IMR-90 (cell line): ENCODE results near the gene LILRA2. TPM values are rescaled to one million over a fixed set of nuclear protein-coding genes. Genes with fewer than 3 reads are reported as not detected.

Source experiments
- ATAC-seq: fragments of 200-7000 bp; cut with Tn5 transposase; 2 replicates; pipeline ENCODE4 v1.9.1; 2020; ENCODE audit warnings: low read depth, mild to moderate bottlenecking, moderate library complexity
- BruUV-seq: library from RNA; stranded (reverse); fragments of 400-500 nt; replicated peaks from 2 replicates; lab custom pipeline; 2021; lab: Mats Ljungman, UMichigan
- CTCF ChIA-PET: fragments of 300-600 bp; formaldehyde crosslinking; extraction: SDS; loops from one replicate; lab custom pipeline; 2021; ENCODE audit warnings: antibody characterized with exemption; lab: Yijun Ruan, JAX
- POLR2A ChIA-PET: fragments of 300-600 bp; sonication (Branson Sonifier 250); formaldehyde crosslinking; loops from one replicate; lab custom pipeline; 2022; ENCODE audit warnings: antibody characterized with exemption; ENCODE audit not compliant: unreplicated experiment; lab: Charles Lee
- DNase-seq: peaks from one replicate; pipeline ENCODE4 v3.0.0; 2013
- H2AFZ ChIP-seq: replicated peaks from 2 replicates; pipeline ENCODE3; 2013; ENCODE audit warnings: low read length, mild to moderate bottlenecking; ENCODE audit not compliant: poor library complexity
- H2AK5ac ChIP-seq: 2 replicates; pipeline ENCODE4 v1.6.1; 2013; ENCODE audit warnings: low read depth, low read length, inconsistent platforms
- H2AK9ac ChIP-seq: replicated peaks from 2 replicates; pipeline ENCODE3; 2013; ENCODE audit warnings: mild to moderate bottlenecking, low read depth, low read length, moderate library complexity; ENCODE audit not compliant: poor library complexity
- H2BK120ac ChIP-seq: 2 replicates; pipeline ENCODE4 v1.6.1; 2013; ENCODE audit warnings: low read depth, low read length, inconsistent platforms
- H2BK15ac ChIP-seq: 3 replicates; pipeline ENCODE4 v1.6.1; 2013; ENCODE audit warnings: low read depth, low read length, inconsistent platforms
- H2BK20ac ChIP-seq: 2 replicates; pipeline ENCODE4 v1.6.1; 2013; ENCODE audit warnings: low read depth, mild to moderate bottlenecking, inconsistent platforms, low read length, moderate library complexity
- H2BK5ac ChIP-seq: 2 replicates; pipeline ENCODE4 v1.6.1; 2013; ENCODE audit warnings: mild to moderate bottlenecking, low read depth, low read length, inconsistent platforms; ENCODE audit not compliant: poor library complexity, severe bottlenecking
- H3K14ac ChIP-seq: replicated peaks from 2 replicates; pipeline ENCODE4 v1.6.1; 2013; ENCODE audit warnings: low read depth, low read length, inconsistent platforms
- H3K18ac ChIP-seq: 2 replicates; pipeline ENCODE4 v1.6.1; 2013; ENCODE audit warnings: low read depth, low read length, control low read depth
- H3K23ac ChIP-seq: 2 replicates; pipeline ENCODE4 v1.6.1; 2013; ENCODE audit warnings: low read depth, low read length, inconsistent platforms
- H3K27ac ChIP-seq: 2 replicates; pipeline ENCODE4 v1.5.1; 2013; ENCODE audit warnings: mild to moderate bottlenecking, control low read depth, low read length; ENCODE audit not compliant: insufficient read depth
- H3K27me3 ChIP-seq: 2 replicates; pipeline ENCODE4 v1.6.1; 2013; ENCODE audit warnings: low read length; ENCODE audit not compliant: control insufficient read depth, insufficient read depth
- H3K36me3 ChIP-seq: 2 replicates; pipeline ENCODE4 v1.6.1; 2013; ENCODE audit warnings: low read length, mixed read lengths; ENCODE audit not compliant: control insufficient read depth, insufficient read depth
- H3K4ac ChIP-seq: 2 replicates; pipeline ENCODE4 v1.6.1; 2013; ENCODE audit warnings: low read depth, low read length, inconsistent platforms
- H3K4me1 ChIP-seq: 2 replicates; pipeline ENCODE4 v1.6.1; 2013; ENCODE audit warnings: low read length, mixed read lengths; ENCODE audit not compliant: control insufficient read depth, insufficient read depth
- H3K4me2 ChIP-seq: 2 replicates; pipeline ENCODE4 v1.6.1; 2013; ENCODE audit warnings: low read depth, mild to moderate bottlenecking, control low read depth, low read length, moderate library complexity
- H3K4me3 ChIP-seq: 2 replicates; pipeline ENCODE4 v1.5.1; 2013; ENCODE audit warnings: low read depth, mild to moderate bottlenecking, control low read depth, low read length, moderate library complexity; ENCODE audit not compliant: insufficient read depth
- H3K56ac ChIP-seq: 2 replicates; pipeline ENCODE4 v1.6.1; 2013; ENCODE audit warnings: low read length, inconsistent platforms; ENCODE audit not compliant: insufficient read depth; ENCODE audit errors: extremely low read depth
- H3K79me1 ChIP-seq, 2 experiments: 2 replicates each; pipeline ENCODE4 v1.6.1; 2013; ENCODE audit warnings: low read length in 2 of 2, inconsistent platforms in 1 of 2, low read depth in 1 of 2
- H3K9ac ChIP-seq: 2 replicates; pipeline ENCODE4 v1.6.1; 2013; ENCODE audit warnings: low read depth, low read length, control low read depth
- H3K9me1 ChIP-seq: 2 replicates; pipeline ENCODE4 v1.6.1; 2013; ENCODE audit warnings: low read length, inconsistent platforms; ENCODE audit not compliant: insufficient read depth
- H3K9me3 ChIP-seq: 2 replicates; pipeline ENCODE4 v1.6.1; 2013; ENCODE audit warnings: low read length; ENCODE audit not compliant: control insufficient read depth, insufficient read depth
- H4K20me1 ChIP-seq: 2 replicates; pipeline ENCODE4 v1.6.1; 2013; ENCODE audit warnings: low read length, inconsistent platforms; ENCODE audit not compliant: insufficient read depth
- H4K5ac ChIP-seq: 2 replicates; pipeline ENCODE4 v1.6.1; 2013; ENCODE audit warnings: mild to moderate bottlenecking, low read depth, low read length, control low read depth
- H4K8ac ChIP-seq, 2 experiments: 2 replicates each; pipeline ENCODE4 v1.6.1; 2013; ENCODE audit warnings: low read depth in 2 of 2, low read length in 2 of 2, control low read depth in 1 of 2, inconsistent platforms in 1 of 2
- H4K91ac ChIP-seq: 2 replicates; pipeline ENCODE4 v1.6.1; 2013; ENCODE audit warnings: low read depth, low read length, inconsistent platforms; ENCODE audit not compliant: insufficient read depth
- BHLHE40 ChIP-seq: fragments of 150-350 bp; IDR thresholded peaks from 2 replicates; pipeline ENCODE4 v1.6.1; 2016; ENCODE audit warnings: mild to moderate bottlenecking, low read depth, low read length
- CEBPB ChIP-seq: IDR thresholded peaks from 2 replicates; pipeline ENCODE4 v1.6.1; 2012; ENCODE audit warnings: low read depth, low read length, improper control_type of control experiment
- CHD1 ChIP-seq: IDR thresholded peaks from 2 replicates; pipeline ENCODE4 v1.6.1; 2012; ENCODE audit warnings: low read depth, low read length, improper control_type of control experiment
- CTCF ChIP-seq: conservative IDR thresholded peaks from 2 replicates; pipeline ENCODE4 v1.5.1; 2012; ENCODE audit warnings: mild to moderate bottlenecking, low read depth, low read length, improper control_type of control experiment
- FOS ChIP-seq: fragments of 150-350 bp; IDR thresholded peaks from 2 replicates; pipeline ENCODE4 v1.6.1; 2016; ENCODE audit warnings: low read depth, low read length
- MAFK ChIP-seq: IDR thresholded peaks from 2 replicates; pipeline ENCODE4 v1.6.1; 2012; ENCODE audit warnings: low read depth, low read length, improper control_type of control experiment
- MAZ ChIP-seq: IDR thresholded peaks from 2 replicates; pipeline ENCODE4 v1.6.1; 2012; ENCODE audit warnings: low read depth, mild to moderate bottlenecking, low read length, improper control_type of control experiment, moderate library complexity, borderline replicate concordance
- MXI1 ChIP-seq: IDR thresholded peaks from 2 replicates; pipeline ENCODE4 v1.6.1; 2012; ENCODE audit warnings: low read depth, mild to moderate bottlenecking, low read length, moderate library complexity, borderline replicate concordance
- NFE2L2 ChIP-seq: fragments of 150-350 bp; IDR thresholded peaks from 2 replicates; pipeline ENCODE4 v1.6.1; 2016; ENCODE audit warnings: low read depth, mild to moderate bottlenecking, low read length
- POLR2A ChIP-seq: IDR thresholded peaks from 2 replicates; pipeline ENCODE4 v1.6.1; 2012; ENCODE audit warnings: mild to moderate bottlenecking, low read depth, low read length
- RAD21 ChIP-seq: IDR thresholded peaks from 2 replicates; pipeline ENCODE4 v1.6.1; 2012; ENCODE audit warnings: low read length, improper control_type of control experiment
- RCOR1 ChIP-seq: IDR thresholded peaks from 2 replicates; pipeline ENCODE4 v1.6.1; 2012; ENCODE audit warnings: mild to moderate bottlenecking, low read length, improper control_type of control experiment; ENCODE audit not compliant: insufficient replicate concordance
- RFX5 ChIP-seq: IDR thresholded peaks from 2 replicates; pipeline ENCODE4 v1.8.0; 2012; ENCODE audit warnings: low read depth, mild to moderate bottlenecking, low read length, moderate library complexity
- SMC3 ChIP-seq: fragments of 150-350 bp; IDR thresholded peaks from 2 replicates; pipeline ENCODE4 v1.6.1; 2016; ENCODE audit warnings: low read depth, mild to moderate bottlenecking, antibody characterized with exemption, low read length, moderate library complexity
- USF2 ChIP-seq: fragments of 150-350 bp; IDR thresholded peaks from 2 replicates; pipeline ENCODE4 v1.6.1; 2017; ENCODE audit warnings: mild to moderate bottlenecking, antibody characterized with exemption, low read length, low read depth
- WGBS, 2 experiments: methylation state at CpG; one replicate each; pipeline versions ENCODE4 v1.1.5 to v1.1.7; 2013; ENCODE audit warnings: missing lambda C conversion rate in 2 of 2; ENCODE audit not compliant: insufficient read length in 1 of 2; ENCODE audit errors: extremely low coverage in 2 of 2; 5-methylcytosine and 5-hydroxymethylcytosine counted together
- dilution Hi-C: fragments of 300-500 bp; cut with HindIII; formaldehyde crosslinking; loops from one replicate; pipeline ENCODE4 v1.14.3; 2018; ENCODE audit warnings: low sequenced_read_pairs; ENCODE audit not compliant: unreplicated experiment
- in situ Hi-C: fragments of 300-500 bp; cut with MboI; formaldehyde crosslinking; loops from 3 replicates; pipeline ENCODE4 v1.14.3; 2019; ENCODE audit warnings: low sequenced_read_pairs, inconsistent platforms, mixed read lengths
- intact Hi-C: fragments of 100-400 bp; cut with micrococcal nuclease; formaldehyde crosslinking; loops from 2 replicates; pipeline ENCODE4 v1.10.0; 2022
- polyA plus RNA-seq, 3 experiments: library from polyadenylated mRNA; depleted of rRNA; stranded (reverse); fragments of >200 nt; gene quantifications; 2 replicates each; pipeline ENCODE4 v1.2.3, GENCODE V29; 2012; ENCODE audit warnings: low replicate concordance in 1 of 3
- total RNA-seq: library from RNA; depleted of rRNA; stranded (reverse); fragments of >200 nt; gene quantifications from 2 replicates; pipeline ENCODE4 v1.2.3, GENCODE V29; 2012
- TF ChIP-seq, protein P1 (sequence below): fragments of 150-350 bp; IDR thresholded peaks from 2 replicates; pipeline ENCODE4 v1.6.1; 2016; ENCODE audit warnings: low read depth, mild to moderate bottlenecking, low read length, moderate library complexity, borderline replicate concordance

LILRA2 gene
- total and polyA plus RNA-seq, 2 of the 4 experiments (the other 2 are of a cell fraction), result not detected

GRCh38 chr19:54594737-54595136, 21.1 kb downstream of the LILRA2 start:
- H4K5ac ChIP-seq, result no peak overlapping the region
- no peak overlapping the region for H3K18ac ChIP-seq
- no TSS peak for BruUV-seq
- H3K9ac ChIP-seq, result no peak overlapping the region
- no peak overlapping the region for H2AK5ac ChIP-seq
- H4K20me1 ChIP-seq, result no peaks in the 10 kb centered on the region
- dilution Hi-C loops (no loop called here), in situ Hi-C loops (no loop called here), intact Hi-C loops (no loop called here)
- no peak overlapping the region for H3K4me3 ChIP-seq
- H3K4me1 ChIP-seq, result no peaks in the 10 kb centered on the region
- H3K9me1 ChIP-seq, result no peaks in the 10 kb centered on the region
- H3K56ac ChIP-seq, result no peak overlapping the region
- no peak overlapping the region for H4K91ac ChIP-seq
- peaks cover 43% of the 10 kb centered on the region for H3K9me3 ChIP-seq
- CTCF ChIA-PET, result no interaction called here
- H3K27me3 ChIP-seq, result no peaks in the 10 kb centered on the region
- POLR2A ChIA-PET, result no interaction called here
- H3K4me2 ChIP-seq, result no peak overlapping the region
- H2BK5ac ChIP-seq, result no peak overlapping the region
- no peak for ATAC-seq
- no peak overlapping the region for H2BK20ac ChIP-seq
- no peak overlapping the region for H2BK120ac ChIP-seq
- H2AK9ac ChIP-seq, result no peak overlapping the region
- no peak overlapping the region for H3K4ac ChIP-seq
- H3K79me1 ChIP-seq, result no peaks in the 10 kb centered on the region
- no peak for DNase-seq
- H3K36me3 ChIP-seq, result no peaks in the 10 kb centered on the region
- no peak overlapping the region for H2AFZ ChIP-seq
- no CpG with 5 or more reads among the region's 5 CpGs for WGBS, 2 experiments
- no peak overlapping the region for H2BK15ac ChIP-seq
- no peak overlapping the region for H3K14ac ChIP-seq
- no peak overlapping the region for H3K23ac ChIP-seq
- TF ChIP-seq RCOR1 (no peak), CEBPB (no peak), SMC3 (no peak), MXI1 (no peak), BHLHE40 (no peak), CHD1 (no peak), RFX5 (no peak), USF2 (no peak), MAZ (no peak), CTCF (no peak), MAFK (no peak), POLR2A (no peak), NFE2L2 (no peak), FOS (no peak), RAD21 (no peak)
- TF ChIP-seq, protein P1, sequence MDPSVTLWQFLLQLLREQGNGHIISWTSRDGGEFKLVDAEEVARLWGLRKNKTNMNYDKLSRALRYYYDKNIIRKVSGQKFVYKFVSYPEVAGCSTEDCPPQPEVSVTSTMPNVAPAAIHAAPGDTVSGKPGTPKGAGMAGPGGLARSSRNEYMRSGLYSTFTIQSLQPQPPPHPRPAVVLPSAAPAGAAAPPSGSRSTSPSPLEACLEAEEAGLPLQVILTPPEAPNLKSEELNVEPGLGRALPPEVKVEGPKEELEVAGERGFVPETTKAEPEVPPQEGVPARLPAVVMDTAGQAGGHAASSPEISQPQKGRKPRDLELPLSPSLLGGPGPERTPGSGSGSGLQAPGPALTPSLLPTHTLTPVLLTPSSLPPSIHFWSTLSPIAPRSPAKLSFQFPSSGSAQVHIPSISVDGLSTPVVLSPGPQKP, result no peak
- no peak overlapping the region for H4K8ac ChIP-seq
- no peak overlapping the region for H3K27ac ChIP-seq
